ENCODE data around the gene CPOX.

DNA sequence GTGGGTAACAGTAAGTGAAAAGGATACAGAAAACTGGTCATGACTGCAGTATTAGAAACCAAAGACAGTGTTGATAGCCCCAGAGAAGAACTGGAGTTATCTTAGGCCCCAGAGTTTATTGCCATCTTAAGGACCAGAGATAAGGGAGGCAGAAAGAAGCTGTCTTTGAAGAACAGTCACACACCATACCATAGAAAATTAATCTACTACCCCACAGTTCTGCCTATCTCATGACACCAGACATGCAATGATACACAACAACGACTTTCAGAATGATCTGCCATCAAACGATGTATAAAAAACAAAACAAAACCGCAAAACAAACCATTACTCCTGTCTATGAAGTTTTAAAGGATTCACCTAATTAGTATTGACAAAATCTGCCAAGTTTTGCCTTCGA, 9.6 kb downstream of the CPOX start:
- TF ChIP-seq, protein P1, sequence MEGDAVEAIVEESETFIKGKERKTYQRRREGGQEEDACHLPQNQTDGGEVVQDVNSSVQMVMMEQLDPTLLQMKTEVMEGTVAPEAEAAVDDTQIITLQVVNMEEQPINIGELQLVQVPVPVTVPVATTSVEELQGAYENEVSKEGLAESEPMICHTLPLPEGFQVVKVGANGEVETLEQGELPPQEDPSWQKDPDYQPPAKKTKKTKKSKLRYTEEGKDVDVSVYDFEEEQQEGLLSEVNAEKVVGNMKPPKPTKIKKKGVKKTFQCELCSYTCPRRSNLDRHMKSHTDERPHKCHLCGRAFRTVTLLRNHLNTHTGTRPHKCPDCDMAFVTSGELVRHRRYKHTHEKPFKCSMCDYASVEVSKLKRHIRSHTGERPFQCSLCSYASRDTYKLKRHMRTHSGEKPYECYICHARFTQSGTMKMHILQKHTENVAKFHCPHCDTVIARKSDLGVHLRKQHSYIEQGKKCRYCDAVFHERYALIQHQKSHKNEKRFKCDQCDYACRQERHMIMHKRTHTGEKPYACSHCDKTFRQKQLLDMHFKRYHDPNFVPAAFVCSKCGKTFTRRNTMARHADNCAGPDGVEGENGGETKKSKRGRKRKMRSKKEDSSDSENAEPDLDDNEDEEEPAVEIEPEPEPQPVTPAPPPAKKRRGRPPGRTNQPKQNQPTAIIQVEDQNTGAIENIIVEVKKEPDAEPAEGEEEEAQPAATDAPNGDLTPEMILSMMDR (IDR thresholded peaks at IDR 0.05): no peak
- no peak for TF ChIP-seq POLR2A (IDR thresholded peaks at IDR 0.05)

Data from tibial nerve (tissue), 3 donors.